ENCODE results near the gene COPS4. TPM values are rescaled to one million over a fixed set of nuclear protein-coding genes. Genes with fewer than 3 reads are reported as not detected.
A peak's percentile ranks its signal among the peaks of the same experiment; 100 is the strongest.

The COPS4 gene
- total and polyA plus RNA-seq, 10 of the 15 experiments (the other 5 are each of a cell fraction or from before 2014, with no cell fraction given): 34.2 to 159 (median 66.7) TPM

GRCh38 chr4:83124111-83124780 is 89.3 kb downstream of the COPS4 start:
- no peak overlapping the region for H3K9ac ChIP-seq (ENCODE audit: control insufficient read depth, insufficient read depth, low read length)
- intact Hi-C loops (cut with micrococcal nuclease; ENCODE audit: unreplicated experiment): no loop called here
- POLR2A ChIA-PET: interaction anchor here (0.5 to 1.5 kb wide), 2 partner anchors 11 to 635 kb away, joined by 4 read pairs; no protein-coding TSS in a partner anchor
- peak; percentile 61 for FAIRE-seq
- CTCF ChIA-PET: interaction anchor here (0.7 to 1.1 kb wide), 5 partner anchors 9 to 136 kb away, joined by 3 to 4 read pairs (median 3); partner anchors contain the start of gene PLAC8
- H4K20me1 ChIP-seq (ENCODE audit: control insufficient read depth, insufficient read depth): no peaks in the 10 kb centered on the region
- WGBS (ENCODE audit: insufficient coverage, insufficient replicate concordance, low lambda C conversion rate, missing lambda C conversion rate): 70% methylated on average over 10 of the region's 10 CpGs
- no TSS peak for BruUV-seq (replicated peaks)
- H3K36me3 ChIP-seq (ENCODE audit: control insufficient read depth in 2 of 2, insufficient read depth in 2 of 2, low read length in 1 of 2): no peaks in the 10 kb centered on the region
- H2AFZ ChIP-seq (ENCODE audit: control insufficient read depth, low read depth, low read length): no peak overlapping the region
- ATAC-seq: peak; percentile 86
- SMC1A ChIA-PET (ENCODE audit: uncharacterized antibody, unreplicated experiment): interaction anchor here (1.0 to 4.2 kb wide), 4 partner anchors 11 to 29 kb away, joined by 3 to 35 read pairs (median 4); partner anchors contain the start of gene PLAC8
- in situ Hi-C loops (cut with MboI): no loop called here
- DNase-seq (ENCODE audit: low read depth, low spot score): no peak
- RAD21 ChIA-PET (ENCODE audit: unreplicated experiment): interaction anchor here (1.0 to 1.5 kb wide), 2 partner anchors 11 to 54 kb away, joined by 3 to 4 read pairs; no protein-coding TSS in a partner anchor
- no peaks in the 10 kb centered on the region; the same call in 2 of the 3 replicates for H3K9me3 ChIP-seq (replicated peaks; ENCODE audit: control insufficient read depth, insufficient read depth, low read length)
- no peaks in the 10 kb centered on the region for H3K27me3 ChIP-seq (replicated peaks in 1 of 2; ENCODE audit: control insufficient read depth in 2 of 2, insufficient read depth in 2 of 2, low read length in 1 of 2)
- H3K4me3 ChIP-seq: no peak overlapping the region
- H3K4me1 ChIP-seq (ENCODE audit: control insufficient read depth, insufficient read depth, low read length): peaks cover 15% of the 10 kb centered on the region
- H3K4me2 ChIP-seq (ENCODE audit: control insufficient read depth, insufficient read depth): no peak overlapping the region
- no peak overlapping the region for H3K27ac ChIP-seq (ENCODE audit: control insufficient read depth, insufficient read depth)
- H3K79me2 ChIP-seq (ENCODE audit: control insufficient read depth, insufficient read depth, low read length): no peaks in the 10 kb centered on the region
- TF ChIP-seq SPI1 (IDR thresholded peaks at IDR 0.05; ENCODE audit: borderline replicate concordance, insufficient read depth, low read depth, low read length) (peak; percentile 37; the same call in 1 of the 2 replicates), STAT1 (conservative IDR thresholded peaks at IDR 0.05) (no peak), NFYB (IDR thresholded peaks at IDR 0.05; ENCODE audit: insufficient read depth, low read depth, low read length) (peak; percentile 43; the same call in 1 of the 2 replicates), ATF2 (IDR thresholded peaks at IDR 0.05; ENCODE audit: low read length) (no peak), ZNF622 (IDR thresholded peaks at IDR 0.05) (no peak), TCF12 (IDR thresholded peaks at IDR 0.05; ENCODE audit: low read depth, low read length) (0 out of 2 replicates have a peak, but pooled peaks have one; percentile 32)

Small RNAs within 50 kb of the gene (small RNA-seq; reads per million reads assigned to genes)
- gene RNU6-615P: not detected

Other genes starting within 250 kb of the COPS4 start
- gene SCD5, start 236.4 kb upstream of the COPS4 start, total RNA-seq (2014; rRNA removed): 6.3 and 7.9 TPM in 2 replicates
- gene SCD5, start 236.4 kb upstream of the COPS4 start, total RNA-seq (2014; rRNA removed; fragmentation: Illumina TruSeq; extraction: Trizol): 4.0 and 4.5 TPM in 2 replicates
- 5.7 and 6.2 TPM in 2 replicates for gene SCD5, start 236.4 kb upstream of the COPS4 start, total RNA-seq (2021)
- 14.6 and 15.0 TPM in 2 replicates for gene SCD5, start 236.4 kb upstream of the COPS4 start, polyA plus RNA-seq (2011; rRNA removed)
- 4.8 and 5.9 TPM in 2 replicates for gene SCD5, start 236.4 kb upstream of the COPS4 start, polyA plus RNA-seq (2014; fragmentation: Illumina TruSeq; extraction: Trizol)
- gene SCD5, start 236.4 kb upstream of the COPS4 start, polyA plus RNA-seq (2014; fragmentation: Nextera tagmentation; extraction: Ambion mirVana): 1 to 10 TPM; 2.4 to 3.5 TPM
- 4.0 and 4.5 TPM in 2 replicates for gene SCD5, start 236.4 kb upstream of the COPS4 start, polyA plus RNA-seq (2014; rRNA removed)
- gene SCD5, start 236.4 kb upstream of the COPS4 start, polyA plus RNA-seq (2016; fragmentation: Nextera tagmentation; extraction: Ambion mirVana): 1 to 10 TPM; 2.6 to 3.0 TPM
- 83.7 and 95.0 TPM in 2 replicates for gene SEC31A, start 144.0 kb upstream of the COPS4 start, total RNA-seq (2014; rRNA removed)
- 126 and 132 TPM in 2 replicates for gene SEC31A, start 144.0 kb upstream of the COPS4 start, total RNA-seq (2014; rRNA removed; fragmentation: Illumina TruSeq; extraction: Trizol)
- 119 and 127 TPM in 2 replicates for gene SEC31A, start 144.0 kb upstream of the COPS4 start, total RNA-seq (2021)
- 146 and 147 TPM in 2 replicates for gene SEC31A, start 144.0 kb upstream of the COPS4 start, polyA plus RNA-seq (2011; rRNA removed)
- gene SEC31A, start 144.0 kb upstream of the COPS4 start, polyA plus RNA-seq (2014; fragmentation: Illumina TruSeq; extraction: Trizol): 159 and 200 TPM in 2 replicates
- 10 to 100 TPM; 74.6 to 80.8 TPM for gene SEC31A, start 144.0 kb upstream of the COPS4 start, polyA plus RNA-seq (2014; fragmentation: Nextera tagmentation; extraction: Ambion mirVana)
- gene SEC31A, start 144.0 kb upstream of the COPS4 start, polyA plus RNA-seq (2014; rRNA removed): 84.2 and 92.9 TPM in 2 replicates
- 100 to 1,000 TPM; 160 to 171 TPM for gene SEC31A, start 144.0 kb upstream of the COPS4 start, polyA plus RNA-seq (2016; fragmentation: Nextera tagmentation; extraction: Ambion mirVana)
- gene THAP9, start 134.4 kb upstream of the COPS4 start, total RNA-seq (2014; rRNA removed): 4.9 TPM in 2 replicates
- gene THAP9, start 134.4 kb upstream of the COPS4 start, total RNA-seq (2014; rRNA removed; fragmentation: Illumina TruSeq; extraction: Trizol): 4.9 and 5.6 TPM in 2 replicates
- 3.6 and 3.8 TPM in 2 replicates for gene THAP9, start 134.4 kb upstream of the COPS4 start, total RNA-seq (2021)
- 4.1 and 5.2 TPM in 2 replicates for gene THAP9, start 134.4 kb upstream of the COPS4 start, polyA plus RNA-seq (2011; rRNA removed)
- gene THAP9, start 134.4 kb upstream of the COPS4 start, polyA plus RNA-seq (2014; fragmentation: Illumina TruSeq; extraction: Trizol): 2.4 and 2.5 TPM in 2 replicates
- 1 to 10 TPM; 2.4 to 2.5 TPM for gene THAP9, start 134.4 kb upstream of the COPS4 start, polyA plus RNA-seq (2014; fragmentation: Nextera tagmentation; extraction: Ambion mirVana)
- 2.2 and 3.9 TPM in 2 replicates for gene THAP9, start 134.4 kb upstream of the COPS4 start, polyA plus RNA-seq (2014; rRNA removed)
- 1 to 10 TPM; 2.1 to 3.0 TPM for gene THAP9, start 134.4 kb upstream of the COPS4 start, polyA plus RNA-seq (2016; fragmentation: Nextera tagmentation; extraction: Ambion mirVana)
- 16.3 and 18.6 TPM in 2 replicates for gene LIN54, start 24.4 kb upstream of the COPS4 start, total RNA-seq (2014; rRNA removed)
- 17.3 and 19.0 TPM in 2 replicates for gene LIN54, start 24.4 kb upstream of the COPS4 start, total RNA-seq (2014; rRNA removed; fragmentation: Illumina TruSeq; extraction: Trizol)
- gene LIN54, start 24.4 kb upstream of the COPS4 start, total RNA-seq (2021): 13.1 and 14.5 TPM in 2 replicates
- gene LIN54, start 24.4 kb upstream of the COPS4 start, polyA plus RNA-seq (2011; rRNA removed): 20.4 and 24.2 TPM in 2 replicates
- gene LIN54, start 24.4 kb upstream of the COPS4 start, polyA plus RNA-seq (2014; fragmentation: Illumina TruSeq; extraction: Trizol): 13.9 and 16.1 TPM in 2 replicates
- gene LIN54, start 24.4 kb upstream of the COPS4 start, polyA plus RNA-seq (2014; fragmentation: Nextera tagmentation; extraction: Ambion mirVana): 1 to 10 TPM; 1.5 to 2.0 TPM
- gene LIN54, start 24.4 kb upstream of the COPS4 start, polyA plus RNA-seq (2014; rRNA removed): 7.8 and 8.8 TPM in 2 replicates
- gene LIN54, start 24.4 kb upstream of the COPS4 start, polyA plus RNA-seq (2016; fragmentation: Nextera tagmentation; extraction: Ambion mirVana): 10 to 100 TPM in 1 of 2 experiments, 1 to 10 TPM in 1; 9.6 to 10.5 TPM
- gene PLAC8, start 79.5 kb downstream of the COPS4 start, total RNA-seq (2014; rRNA removed): 214 and 265 TPM in 2 replicates
- 316 and 317 TPM in 2 replicates for gene PLAC8, start 79.5 kb downstream of the COPS4 start, total RNA-seq (2014; rRNA removed; fragmentation: Illumina TruSeq; extraction: Trizol)
- 238 and 239 TPM in 2 replicates for gene PLAC8, start 79.5 kb downstream of the COPS4 start, total RNA-seq (2021)
- gene PLAC8, start 79.5 kb downstream of the COPS4 start, polyA plus RNA-seq (2011; rRNA removed): 841 and 1,037 TPM in 2 replicates
- gene PLAC8, start 79.5 kb downstream of the COPS4 start, polyA plus RNA-seq (2014; fragmentation: Illumina TruSeq; extraction: Trizol): 311 and 417 TPM in 2 replicates
- gene PLAC8, start 79.5 kb downstream of the COPS4 start, polyA plus RNA-seq (2014; fragmentation: Nextera tagmentation; extraction: Ambion mirVana): 100 to 1,000 TPM; 405 to 441 TPM
- 239 and 276 TPM in 2 replicates for gene PLAC8, start 79.5 kb downstream of the COPS4 start, polyA plus RNA-seq (2014; rRNA removed)
- gene PLAC8, start 79.5 kb downstream of the COPS4 start, polyA plus RNA-seq (2016; fragmentation: Nextera tagmentation; extraction: Ambion mirVana): 100 to 1,000 TPM; 379 to 404 TPM
- 15.5 and 16.9 TPM in 2 replicates for gene COQ2, start 249.6 kb downstream of the COPS4 start, total RNA-seq (2014; rRNA removed)
- gene COQ2, start 249.6 kb downstream of the COPS4 start, total RNA-seq (2014; rRNA removed; fragmentation: Illumina TruSeq; extraction: Trizol): 19.0 and 20.5 TPM in 2 replicates
- 15.8 and 17.7 TPM in 2 replicates for gene COQ2, start 249.6 kb downstream of the COPS4 start, total RNA-seq (2021)
- gene COQ2, start 249.6 kb downstream of the COPS4 start, polyA plus RNA-seq (2011; rRNA removed): 33.6 and 38.4 TPM in 2 replicates
- gene COQ2, start 249.6 kb downstream of the COPS4 start, polyA plus RNA-seq (2014; fragmentation: Illumina TruSeq; extraction: Trizol): 22.0 and 26.9 TPM in 2 replicates
- 10 to 100 TPM in 1 of 2 experiments, 1 to 10 TPM in 1; 5.0 to 11.2 TPM for gene COQ2, start 249.6 kb downstream of the COPS4 start, polyA plus RNA-seq (2014; fragmentation: Nextera tagmentation; extraction: Ambion mirVana)
- 17.1 and 17.5 TPM in 2 replicates for gene COQ2, start 249.6 kb downstream of the COPS4 start, polyA plus RNA-seq (2014; rRNA removed)
- 10 to 100 TPM; 43.1 to 46.7 TPM for gene COQ2, start 249.6 kb downstream of the COPS4 start, polyA plus RNA-seq (2016; fragmentation: Nextera tagmentation; extraction: Ambion mirVana)

All from GM12878 (cell line).